ENCODE data around the gene VPS35L.
"Not testable (repeated sequence)": the region's sequence is repeated elsewhere in the genome, so short reads cannot be mapped to it uniquely, and the experiment has no call there.

Gene VPS35L

GRCh38 chr16:19715566-19715965, 160.1 kb downstream of the VPS35L start:
- DNase-seq = no peak

GRCh38 chr16:19716183-19716582, 160.7 kb downstream of the VPS35L start:
- DNase-seq = no peak

GRCh38 chr16:19716728-19717127, 161.2 kb downstream of the VPS35L start:
- not testable (repeated sequence) for DNase-seq

GRCh38 chr16:19717314-19717713, 161.8 kb downstream of the VPS35L start:
- no peak for DNase-seq

GRCh38 chr16:19717741-19718623, 162.5 kb downstream of the VPS35L start, which contains the start of the genes IQCK and KNOP1:
Gene IQCK (plus strand): TSS chr16:19718271. CDS start chr16:19718307, 36 bp downstream.
Gene KNOP1 (minus strand): TSS chr16:19718227. CDS start chr16:19715035, 3,192 bp downstream.
- peak; percentile 38 for DNase-seq

GRCh38 chr16:19718624-19718965, 163.1 kb downstream of the VPS35L start:
- DNase-seq = no peak

- no peak for DNase-seq
These were observed 166.9 kb downstream of the VPS35L start for GRCh38 chr16:19722269-19722952.

- no peak for DNase-seq
These were observed 167.5 kb downstream of the VPS35L start for GRCh38 chr16:19722981-19723380.

GRCh38 chr16:19728636-19728965, 173.1 kb downstream of the VPS35L start:
- DNase-seq = no peak

GRCh38 chr16:19733551-19733950, 178.0 kb downstream of the VPS35L start:
- DNase-seq = no peak

- no peak for DNase-seq
These were observed 179.8 kb downstream of the VPS35L start for GRCh38 chr16:19735074-19735867.

- no peak for DNase-seq
These were observed 182.0 kb downstream of the VPS35L start for GRCh38 chr16:19737306-19738038.

- DNase-seq = no peak
These were observed 185.9 kb downstream of the VPS35L start for GRCh38 chr16:19741354-19741753.

GRCh38 chr16:19743816-19744159, 188.3 kb downstream of the VPS35L start:
- no peak for DNase-seq

GRCh38 chr16:19744670-19745069, 189.2 kb downstream of the VPS35L start:
- no peak for DNase-seq

- DNase-seq = no peak
These were observed 189.9 kb downstream of the VPS35L start for GRCh38 chr16:19745286-19746010.

- DNase-seq = no peak
These were observed 191.1 kb downstream of the VPS35L start for GRCh38 chr16:19746561-19746960.

GRCh38 chr16:19748389-19749168, 193.1 kb downstream of the VPS35L start:
- no peak for DNase-seq

- DNase-seq = no peak
These were observed 194.1 kb downstream of the VPS35L start for GRCh38 chr16:19749571-19750080.

All from KG1 (cell line).